Neuronal stem cell (in vitro differentiated cells): ENCODE data around the gene CDK8. TPM values are rescaled to one million over a fixed set of nuclear protein-coding genes. Genes with fewer than 3 reads are reported as not detected.

Experiments
- DNase-seq: peaks from one replicate; pipeline ENCODE4 v3.0.0-alpha.2; 2013; ENCODE audit warnings: low spot score
- H2AFZ ChIP-seq: one replicate; pipeline ENCODE4 v1.6.1; 2013; ENCODE audit warnings: mild to moderate bottlenecking, low read length, inconsistent platforms
- H2AK5ac ChIP-seq: 2 replicates; pipeline ENCODE4 v1.6.1; 2013; ENCODE audit warnings: low read depth, mild to moderate bottlenecking, inconsistent platforms, low read length, moderate library complexity, mixed read lengths
- H2BK120ac ChIP-seq: 2 replicates; pipeline ENCODE4 v1.6.1; 2013; ENCODE audit warnings: low read depth, mild to moderate bottlenecking, inconsistent platforms, low read length, moderate library complexity, mixed read lengths
- H2BK12ac ChIP-seq: one replicate; pipeline ENCODE4 v1.6.1; 2013; ENCODE audit warnings: low read length, inconsistent platforms
- H2BK15ac ChIP-seq: 2 replicates; pipeline ENCODE4 v1.6.1; 2013; ENCODE audit warnings: mild to moderate bottlenecking, low read length, inconsistent platforms, mixed read lengths
- H2BK5ac ChIP-seq: one replicate; pipeline ENCODE4 v1.6.1; 2013; ENCODE audit warnings: inconsistent platforms, mild to moderate bottlenecking, low read length, moderate library complexity
- H3K14ac ChIP-seq: one replicate; pipeline ENCODE4 v1.6.1; 2013; ENCODE audit warnings: low read length, inconsistent platforms
- H3K18ac ChIP-seq: 2 replicates; pipeline ENCODE4 v1.6.1; 2013; ENCODE audit warnings: low read length, inconsistent platforms
- H3K23ac ChIP-seq: 2 replicates; pipeline ENCODE4 v1.6.1; 2013; ENCODE audit warnings: low read depth, mild to moderate bottlenecking, mixed read lengths, low read length, inconsistent platforms; ENCODE audit not compliant: poor library complexity
- H3K27ac ChIP-seq: replicated peaks from 3 replicates; pipeline ENCODE4 v1.5.1; 2013; ENCODE audit warnings: low read length, inconsistent platforms
- H3K27me3 ChIP-seq, 3 experiments: 2 replicates each; pipeline ENCODE4 v1.6.1; 2013; ENCODE audit warnings: low read length in 3 of 3, mild to moderate bottlenecking in 2 of 3, inconsistent platforms in 1 of 3, low read depth in 1 of 3, mixed read lengths in 1 of 3, moderate library complexity in 1 of 3; ENCODE audit not compliant: control insufficient read depth in 3 of 3, insufficient read depth in 3 of 3
- H3K36me3 ChIP-seq, 2 donors: replicated peaks in 1 of 2; 2 replicates each; pipeline ENCODE4 v1.6.1; 2013; ENCODE audit warnings: low read length in 2 of 2; ENCODE audit not compliant: control insufficient read depth in 2 of 2, insufficient read depth in 2 of 2
- H3K4ac ChIP-seq: 2 replicates; pipeline ENCODE4 v1.6.1; 2013; ENCODE audit warnings: inconsistent platforms, mild to moderate bottlenecking, low read length, moderate library complexity
- H3K4me1 ChIP-seq, 2 donors: 1 replicate in 1 of 2; 2 replicates in 1 of 2; pipeline ENCODE4 v1.6.1; 2013; ENCODE audit warnings: low read length in 2 of 2, low read depth in 1 of 2; ENCODE audit not compliant: control insufficient read depth in 2 of 2, insufficient read depth in 1 of 2
- H3K4me2 ChIP-seq: one replicate; pipeline ENCODE4 v1.6.1; 2013; ENCODE audit warnings: mild to moderate bottlenecking, low read length, inconsistent platforms; ENCODE audit not compliant: insufficient read depth, poor library complexity, severe bottlenecking
- H3K4me3 ChIP-seq, 2 donors: 2 replicates each; pipeline ENCODE4 v1.5.1; 2013; ENCODE audit warnings: low read length in 2 of 2, mild to moderate bottlenecking in 2 of 2, inconsistent platforms in 1 of 2, moderate library complexity in 1 of 2
- H3K79me1 ChIP-seq: one replicate; pipeline ENCODE4 v1.6.1; 2013; ENCODE audit warnings: low read depth, mild to moderate bottlenecking, inconsistent platforms, low read length, moderate library complexity
- H3K9ac ChIP-seq: one replicate; pipeline ENCODE4 v1.6.1; 2013; ENCODE audit warnings: mild to moderate bottlenecking, low read depth, low read length, inconsistent platforms; ENCODE audit not compliant: poor library complexity
- H3K9me3 ChIP-seq, 2 donors: replicated peaks in 1 of 2; 2 replicates each; pipeline versions ENCODE3 to v1.6.1; 2013; ENCODE audit warnings: low read length in 2 of 2, mild to moderate bottlenecking in 2 of 2, inconsistent platforms in 1 of 2, low read depth in 1 of 2, mixed read lengths in 1 of 2, moderate library complexity in 1 of 2; ENCODE audit not compliant: control insufficient read depth in 2 of 2, insufficient read depth in 1 of 2
- H4K8ac ChIP-seq: one replicate; pipeline ENCODE4 v1.6.1; 2013; ENCODE audit warnings: low read depth, mild to moderate bottlenecking, inconsistent platforms, low read length, moderate library complexity
- H4K91ac ChIP-seq: one replicate; pipeline ENCODE4 v1.6.1; 2013; ENCODE audit warnings: low read length, low read depth, mild to moderate bottlenecking, inconsistent platforms; ENCODE audit not compliant: poor library complexity
- WGBS, 2 donors: extraction: QIAGEN DNeasy Blood & Tissue Kit; methylation state at CpG; one replicate each; pipeline ENCODE4 v1.1.7; 2013; ENCODE audit warnings: missing lambda C conversion rate in 2 of 2, mixed read lengths in 1 of 2; ENCODE audit not compliant: insufficient read length in 2 of 2, insufficient replicate concordance in 1 of 2; ENCODE audit errors: extremely low coverage in 2 of 2; 5-methylcytosine and 5-hydroxymethylcytosine counted together
- small RNA-seq: library from polyadenylated mRNA; stranded (forward); fragments of <200 nt; extraction: miRNeasy Mini kit (QIAGEN cat#:217004); gene quantifications from one replicate; pipeline ENCODE3, GENCODE V24; 2013; ENCODE audit not compliant: insufficient read depth

The CDK8 gene

DNA sequence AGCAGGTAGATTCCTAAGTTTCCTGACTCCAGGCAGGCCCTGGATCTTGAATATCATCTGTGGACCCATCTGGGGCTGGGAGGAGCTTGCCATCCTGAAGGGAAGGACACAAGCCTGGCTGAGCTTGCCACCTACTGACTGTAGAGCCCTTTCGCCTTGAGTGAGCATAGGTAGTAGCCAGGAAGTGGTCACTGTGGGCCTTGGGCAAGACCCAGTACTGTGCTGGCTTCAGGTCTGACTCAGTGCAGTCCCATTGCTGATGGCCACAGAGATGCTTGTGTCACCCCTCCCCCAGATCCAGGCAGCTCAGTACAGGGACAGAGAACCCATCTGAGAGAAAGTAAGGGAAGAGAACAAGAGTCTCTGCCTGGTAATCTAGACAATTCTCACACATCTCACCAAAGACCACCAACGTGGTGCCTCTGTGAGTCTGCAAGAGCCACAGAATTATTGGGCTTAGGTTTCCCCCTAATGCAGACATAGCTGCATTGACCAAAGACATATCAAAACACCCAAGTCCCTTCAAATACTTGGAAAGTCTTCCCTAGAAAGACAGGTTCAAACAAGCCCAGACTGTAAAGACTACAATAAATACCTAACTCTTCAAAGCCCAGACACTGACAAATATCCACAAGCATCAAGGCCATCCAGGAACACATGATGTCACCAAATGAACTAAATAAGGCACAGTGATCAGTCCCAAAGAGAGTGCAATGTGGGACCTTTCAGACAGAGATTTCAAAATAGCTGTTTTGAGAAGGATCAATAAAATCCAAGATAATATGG, 195.3 kb downstream of the CDK8 start:
- Histone ChIP-seq H3K4me1 (no peaks in the 10 kb centered on the region), H3K4me2 (no peak overlapping the region), H3K18ac (peak overlapping the region; percentile 46), H3K36me3 (no peaks in the 10 kb centered on the region), H4K91ac (no peak overlapping the region), H2AK5ac (no peak overlapping the region), H3K4ac (no peak overlapping the region), H3K4me3 (no peak overlapping the region), H2AFZ (no peak overlapping the region), H3K27me3 (no peaks in the 10 kb centered on the region), H4K8ac (no peak overlapping the region), H3K79me1 (no peaks in the 10 kb centered on the region), H2BK15ac (no peak overlapping the region), H2BK120ac (no peak overlapping the region), H2BK12ac (no peak overlapping the region), H3K23ac (no peak overlapping the region), H3K9me3 (no peaks in the 10 kb centered on the region), H3K27ac (no peak overlapping the region), H3K14ac (peak overlapping the region; percentile 67), H2BK5ac (no peak overlapping the region), H3K9ac (no peak overlapping the region)
- no peak for DNase-seq
- WGBS, 2 donors: no CpG with 5 or more reads among the region's 2 CpGs

Small RNA genes within 50 kb of the gene (small RNA-seq; reads per million reads assigned to genes)
- gene RF02271: not detected
